ENCODE measurements around the gene PPL.
"Not testable (repeated sequence)": the region's sequence is repeated elsewhere in the genome, so short reads cannot be mapped to it uniquely, and the experiment has no call there.

PPL gene

DNA sequence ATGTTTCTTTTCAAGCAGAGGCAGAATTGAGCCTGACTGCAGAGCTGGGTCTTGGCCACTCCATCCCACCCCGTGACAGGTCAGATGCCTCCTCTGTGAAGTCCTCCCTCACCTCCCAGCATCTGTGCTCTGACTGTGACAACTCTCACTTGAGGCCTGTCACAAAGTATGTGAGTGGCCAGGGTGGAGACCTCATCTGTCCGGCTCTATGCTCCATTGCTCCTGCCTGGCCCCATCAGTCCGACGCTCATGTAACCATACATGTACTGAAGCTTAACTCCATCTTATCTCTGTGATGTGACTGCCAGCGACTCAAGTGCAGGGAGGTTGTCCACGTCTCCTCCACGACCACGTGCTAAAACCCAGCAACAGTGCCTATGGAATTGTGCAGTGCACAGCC, 3.5 kb downstream of the PPL start:
- Histone ChIP-seq H3K4me1 (ENCODE audit: control insufficient read depth, insufficient read depth, low read length) (peaks cover 4% of the 10 kb centered on the region; the same call in 1 of the 2 replicates), H3K36me3 (ENCODE audit: control insufficient read depth in 2 of 2, insufficient read depth in 1 of 2, low read length in 2 of 2) (no peaks in the 10 kb centered on the region), H3K27ac (ENCODE audit: extremely low read depth, low read depth, low read length) (no peak overlapping the region), H3K9me3 (ENCODE audit: control insufficient read depth, insufficient read depth, low read depth, low read length) (no peaks in the 10 kb centered on the region), H3K4me3 (ENCODE audit: low read depth, low read length) (no peak overlapping the region)
- TF ChIP-seq ZBTB17 (tag by site-specific recombination; IDR thresholded peaks at IDR 0.05) (peak; percentile 75), ZNF19 (tag by site-specific recombination; IDR thresholded peaks at IDR 0.05; ENCODE audit: low read depth) (no peak)
- POLR2A ChIA-PET, result no interaction called here
- CTCF ChIA-PET, result interaction anchor here (0.9 to 1.1 kb wide), 2 partner anchors 15 to 22 kb away, joined by 3 read pairs; no protein-coding TSS in a partner anchor

DNA sequence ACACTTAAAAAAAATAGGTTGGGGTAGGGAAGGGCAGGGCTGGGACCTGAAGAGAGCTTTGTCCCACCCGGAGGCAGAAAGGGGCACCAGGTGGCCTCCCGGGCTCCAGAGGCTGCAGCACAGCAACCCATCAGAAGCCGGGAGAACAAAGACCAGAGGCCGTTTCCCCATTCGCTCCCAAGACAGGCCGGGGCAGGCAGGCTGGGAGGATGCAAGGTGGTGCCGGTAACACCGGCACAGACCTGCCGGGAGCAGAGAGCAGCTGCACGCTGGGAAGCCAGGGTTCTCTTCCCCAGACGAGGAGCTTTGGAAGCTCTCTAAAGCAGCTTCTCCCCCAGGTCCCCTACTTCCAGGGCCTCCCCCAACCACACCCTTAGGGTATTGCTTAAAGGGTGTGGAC, 5.6 kb downstream of the PPL start:
- Histone ChIP-seq H3K4me3 (ENCODE audit: low read depth, low read length) (no peak overlapping the region), H3K27ac (ENCODE audit: extremely low read depth, low read depth, low read length) (no peak overlapping the region), H3K4me1 (ENCODE audit: control insufficient read depth, insufficient read depth, low read length) (peaks cover under 1% of the 10 kb centered on the region; the same call in 1 of the 2 replicates), H3K36me3 (ENCODE audit: control insufficient read depth in 2 of 2, insufficient read depth in 1 of 2, low read length in 2 of 2) (no peaks in the 10 kb centered on the region), H3K9me3 (ENCODE audit: control insufficient read depth, insufficient read depth, low read depth, low read length) (no peaks in the 10 kb centered on the region)
- ChIA-PET POLR2A (interaction anchor here (0.6 kb wide), 1 partner anchor 315 kb away, joined by 3 read pairs; no protein-coding TSS in a partner anchor), CTCF (no interaction called here)
- no peak for TF ChIP-seq ZNF114 (tag by site-specific recombination; IDR thresholded peaks at IDR 0.05)

DNA sequence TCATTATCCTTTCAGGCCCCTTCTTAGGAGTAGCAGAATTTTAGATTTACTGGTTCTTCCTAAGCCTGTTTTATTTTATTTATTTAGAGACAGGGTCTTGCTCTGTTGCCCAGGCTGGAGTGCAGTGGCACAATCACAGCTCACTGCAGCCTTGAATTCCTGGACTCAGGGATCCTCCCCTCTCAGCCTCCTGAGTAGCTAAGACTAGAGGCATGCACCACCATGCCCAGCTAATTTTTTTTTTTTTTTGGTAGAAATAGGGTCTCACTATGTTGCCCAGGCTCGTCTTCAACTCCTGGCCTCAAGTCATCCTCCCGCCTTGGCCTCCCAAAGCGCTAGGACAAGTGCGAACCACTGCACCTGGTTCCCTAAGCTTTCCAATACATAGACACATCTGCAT, 7.3 kb downstream of the PPL start:
- POLR2A ChIA-PET; H3K4me3 ChIP-seq (ENCODE audit: low read depth, low read length); H3K36me3 ChIP-seq (ENCODE audit: control insufficient read depth in 2 of 2, insufficient read depth in 1 of 2, low read length in 2 of 2); H3K9me3 ChIP-seq (ENCODE audit: control insufficient read depth, insufficient read depth, low read depth, low read length); H3K27ac ChIP-seq (ENCODE audit: extremely low read depth, low read depth, low read length); H3K4me1 ChIP-seq (ENCODE audit: control insufficient read depth, insufficient read depth, low read length): not testable (repeated sequence)
- CTCF ChIA-PET, result interaction anchor here (0.6 to 1.0 kb wide), 2 partner anchors 10 to 45 kb away, joined by 3 to 5 read pairs; no protein-coding TSS in a partner anchor
- TF ChIP-seq ZNF121 (tag by site-specific recombination; IDR thresholded peaks at IDR 0.05), result peak; percentile 75

DNA sequence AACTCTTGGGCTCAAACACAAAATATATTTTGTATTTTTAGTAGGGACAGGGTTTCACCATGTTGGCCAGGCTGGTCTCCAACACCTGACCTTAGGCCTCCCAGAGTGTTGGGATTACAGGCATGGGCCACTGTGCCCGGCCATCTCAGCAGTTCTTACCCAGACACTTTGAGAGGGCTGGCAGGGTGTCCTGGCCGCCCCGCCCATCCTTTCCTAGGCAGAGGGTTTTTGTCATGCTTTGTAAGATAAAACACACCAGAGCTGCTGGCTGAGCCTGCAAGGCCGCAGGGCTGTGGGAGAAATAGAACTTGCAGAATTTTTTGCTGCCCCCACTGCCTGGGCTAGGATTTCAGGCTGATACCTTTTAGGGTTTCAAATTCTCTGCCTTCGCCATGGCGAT, 8.7 kb downstream of the PPL start:
- no peaks in the 10 kb centered on the region for H3K4me1 ChIP-seq (ENCODE audit: control insufficient read depth, insufficient read depth, low read length)
- ChIA-PET CTCF (no interaction called here), POLR2A (interaction anchor here (0.6 kb wide), 1 partner anchor 581 kb away, joined by 3 read pairs; no protein-coding TSS in a partner anchor)
- no peaks in the 10 kb centered on the region for H3K9me3 ChIP-seq (ENCODE audit: control insufficient read depth, insufficient read depth, low read depth, low read length)
- no peak overlapping the region for H3K27ac ChIP-seq (ENCODE audit: extremely low read depth, low read depth, low read length)
- TF ChIP-seq ZNF548 (tag by site-specific recombination; IDR thresholded peaks at IDR 0.05) (no peak), ZFP41 (tag by site-specific recombination; IDR thresholded peaks at IDR 0.05; ENCODE audit: borderline replicate concordance) (no peak), ZNF239 (tag by site-specific recombination; IDR thresholded peaks at IDR 0.05) (no peak), KLF9 (tag by site-specific recombination; IDR thresholded peaks at IDR 0.05; ENCODE audit: low read depth) (no peak), FEZF1 (tag by site-specific recombination; IDR thresholded peaks at IDR 0.05) (no peak), ZFP3 (tag by site-specific recombination; IDR thresholded peaks at IDR 0.05; ENCODE audit: low read depth) (no peak), HOXA7 (CRISPR knock-in tag; IDR thresholded peaks at IDR 0.05; ENCODE audit: borderline replicate concordance) (no peak), ZNF776 (tag by site-specific recombination; IDR thresholded peaks at IDR 0.05; ENCODE audit: borderline replicate concordance) (no peak), ZNF423 (tag by site-specific recombination; IDR thresholded peaks at IDR 0.05) (no peak), ZNF530 (tag by site-specific recombination; IDR thresholded peaks at IDR 0.05; ENCODE audit: low read depth) (no peak), SCRT2 (tag by site-specific recombination; IDR thresholded peaks at IDR 0.05) (no peak), ZNF311 (tag by site-specific recombination; IDR thresholded peaks at IDR 0.05; ENCODE audit: borderline replicate concordance) (no peak), GLIS2 (tag by site-specific recombination; IDR thresholded peaks at IDR 0.05) (no peak), GFI1B (tag by site-specific recombination; IDR thresholded peaks at IDR 0.05) (no peak), ZNF221 (tag by site-specific recombination; IDR thresholded peaks at IDR 0.05; ENCODE audit: borderline replicate concordance) (no peak), ZNF555 (tag by site-specific recombination; conservative IDR thresholded peaks at IDR 0.05) (no peak)
- TF ChIP-seq, protein P1, sequence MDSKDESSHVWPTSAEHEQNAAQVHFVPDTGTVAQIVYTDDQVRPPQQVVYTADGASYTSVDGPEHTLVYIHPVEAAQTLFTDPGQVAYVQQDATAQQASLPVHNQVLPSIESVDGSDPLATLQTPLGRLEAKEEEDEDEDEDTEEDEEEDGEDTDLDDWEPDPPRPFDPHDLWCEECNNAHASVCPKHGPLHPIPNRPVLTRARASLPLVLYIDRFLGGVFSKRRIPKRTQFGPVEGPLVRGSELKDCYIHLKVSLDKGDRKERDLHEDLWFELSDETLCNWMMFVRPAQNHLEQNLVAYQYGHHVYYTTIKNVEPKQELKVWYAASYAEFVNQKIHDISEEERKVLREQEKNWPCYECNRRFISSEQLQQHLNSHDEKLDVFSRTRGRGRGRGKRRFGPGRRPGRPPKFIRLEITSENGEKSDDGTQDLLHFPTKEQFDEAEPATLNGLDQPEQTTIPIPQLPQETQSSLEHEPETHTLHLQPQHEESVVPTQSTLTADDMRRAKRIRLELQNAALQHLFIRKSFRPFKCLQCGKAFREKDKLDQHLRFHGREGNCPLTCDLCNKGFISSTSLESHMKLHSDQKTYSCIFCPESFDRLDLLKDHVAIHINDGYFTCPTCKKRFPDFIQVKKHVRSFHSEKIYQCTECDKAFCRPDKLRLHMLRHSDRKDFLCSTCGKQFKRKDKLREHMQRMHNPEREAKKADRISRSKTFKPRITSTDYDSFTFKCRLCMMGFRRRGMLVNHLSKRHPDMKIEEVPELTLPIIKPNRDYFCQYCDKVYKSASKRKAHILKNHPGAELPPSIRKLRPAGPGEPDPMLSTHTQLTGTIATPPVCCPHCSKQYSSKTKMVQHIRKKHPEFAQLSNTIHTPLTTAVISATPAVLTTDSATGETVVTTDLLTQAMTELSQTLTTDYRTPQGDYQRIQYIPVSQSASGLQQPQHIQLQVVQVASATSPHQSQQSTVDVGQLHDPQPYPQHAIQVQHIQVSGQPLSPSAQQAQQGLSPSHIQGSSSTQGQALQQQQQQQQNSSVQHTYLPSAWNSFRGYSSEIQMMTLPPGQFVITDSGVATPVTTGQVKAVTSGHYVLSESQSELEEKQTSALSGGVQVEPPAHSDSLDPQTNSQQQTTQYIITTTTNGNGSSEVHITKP (tag by site-specific recombination; IDR thresholded peaks at IDR 0.05), result no peak
- no peak overlapping the region for H3K4me3 ChIP-seq (ENCODE audit: low read depth, low read length)
- no peaks in the 10 kb centered on the region for H3K36me3 ChIP-seq (ENCODE audit: control insufficient read depth in 2 of 2, insufficient read depth in 1 of 2, low read length in 2 of 2)

Measured in HEK293 (cell line).